Erythroblast (primary cell): ENCODE data around the gene ELOVL6.
A peak's percentile ranks its signal among the peaks of the same experiment; 100 is the strongest.
"Not testable (repeated sequence)": the region's sequence is repeated elsewhere in the genome, so short reads cannot be mapped to it uniquely, and the experiment has no call there.

Source experiments
- DNase-seq, 2 experiments: peaks; one replicate each; lab custom pipeline; 2025; lab: John Stamatoyannopoulos, UW
- GATA1 ChIP-seq: IDR thresholded peaks from 2 replicates; pipeline ENCODE4 v1.6.1; 2011; ENCODE audit warnings: low read depth, mild to moderate bottlenecking, control low read depth, low read length, moderate library complexity
- POLR2A ChIP-seq: IDR thresholded peaks from 2 replicates; pipeline ENCODE4 v1.6.1; 2011; ENCODE audit warnings: mild to moderate bottlenecking, low read length

The ELOVL6 gene

DNA sequence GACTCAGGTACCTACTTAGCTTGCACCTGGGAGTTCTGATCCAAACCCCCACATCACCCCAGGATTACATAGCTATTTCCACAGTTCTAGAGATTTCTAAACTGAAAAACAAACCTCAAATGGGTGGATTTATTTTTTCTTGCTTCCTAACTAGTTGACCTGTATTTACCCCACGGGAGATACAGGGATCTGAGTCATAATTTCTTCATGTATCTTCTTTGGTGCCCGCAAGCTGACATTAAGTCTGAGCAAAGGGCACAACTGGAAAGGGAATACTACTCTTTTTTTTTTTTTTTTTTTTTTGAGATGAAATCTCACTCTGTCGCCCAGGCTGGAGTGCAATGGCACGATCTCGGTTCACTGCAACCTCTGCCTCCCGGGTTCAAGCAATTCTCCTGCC, 10.0 kb upstream of the ELOVL6 start:
- peak in 1 of 2 experiments; percentile 15 for DNase-seq
- TF ChIP-seq GATA1 (no peak), POLR2A (no peak)

DNA sequence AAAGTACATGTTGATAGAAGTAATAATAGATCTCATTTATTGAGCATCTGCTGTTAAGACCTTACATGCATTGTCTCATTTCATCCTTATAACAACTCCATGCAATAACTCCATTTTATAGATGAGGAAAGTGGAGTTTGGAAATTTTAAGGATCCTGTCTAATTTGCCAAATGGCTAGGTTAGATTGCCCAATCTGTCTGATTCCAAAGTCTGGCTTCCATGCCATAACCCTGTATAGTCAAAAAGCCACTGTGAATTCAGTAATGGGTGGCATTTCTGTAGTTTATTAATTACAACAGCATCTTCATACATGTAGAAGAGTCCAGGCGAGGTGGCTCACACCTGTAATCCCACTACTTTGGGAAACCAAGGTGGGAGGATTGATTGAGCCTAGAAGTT, 8.8 kb upstream of the ELOVL6 start:
- DNase-seq = no peak
- TF ChIP-seq GATA1 = no peak
- TF ChIP-seq POLR2A = no peak

DNA sequence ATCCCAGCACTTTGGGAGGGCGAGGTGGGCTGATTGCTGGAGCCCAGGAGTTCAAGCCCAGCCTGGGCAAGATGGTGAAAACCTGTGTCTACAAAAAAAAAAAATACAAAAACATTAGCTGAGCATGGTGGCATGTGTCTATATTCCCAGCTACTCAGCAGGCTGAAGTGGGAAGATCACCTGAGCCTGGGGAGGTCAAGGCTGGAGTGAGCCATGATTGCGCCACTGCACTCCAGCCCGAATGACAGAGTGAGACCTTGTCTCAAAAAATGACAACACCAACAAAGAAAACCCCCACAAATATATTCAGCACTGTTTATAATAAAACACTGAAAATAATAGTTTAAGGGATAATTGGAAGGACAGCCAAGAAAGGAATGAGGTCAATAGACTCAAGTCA, 3.6 kb upstream of the ELOVL6 start:
- DNase-seq = no peak
- TF ChIP-seq POLR2A = no peak
- TF ChIP-seq GATA1 = no peak

DNA sequence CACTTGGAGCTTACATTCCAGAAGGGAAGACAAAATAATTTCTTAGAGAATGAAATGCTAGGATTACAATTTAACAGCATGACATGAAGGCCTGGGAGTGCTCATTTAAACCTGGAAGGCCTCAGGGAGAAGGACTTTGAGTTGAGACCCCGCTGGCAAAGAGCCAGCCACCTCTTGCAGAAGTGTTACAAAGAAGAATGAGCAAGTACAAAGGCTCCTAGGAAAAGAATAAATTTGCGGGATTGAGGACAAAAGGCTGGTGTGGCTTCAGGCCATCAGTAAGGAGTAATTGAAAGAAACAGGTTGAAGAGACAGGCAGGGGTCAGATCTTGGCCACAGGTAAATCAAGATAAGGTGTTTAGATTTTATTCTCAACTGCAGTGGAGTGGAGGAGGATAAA, 3.1 kb upstream of the ELOVL6 start:
- DNase-seq = peak in 1 of 2 experiments; percentile 17
- TF ChIP-seq GATA1 (no peak), POLR2A (no peak)

DNA sequence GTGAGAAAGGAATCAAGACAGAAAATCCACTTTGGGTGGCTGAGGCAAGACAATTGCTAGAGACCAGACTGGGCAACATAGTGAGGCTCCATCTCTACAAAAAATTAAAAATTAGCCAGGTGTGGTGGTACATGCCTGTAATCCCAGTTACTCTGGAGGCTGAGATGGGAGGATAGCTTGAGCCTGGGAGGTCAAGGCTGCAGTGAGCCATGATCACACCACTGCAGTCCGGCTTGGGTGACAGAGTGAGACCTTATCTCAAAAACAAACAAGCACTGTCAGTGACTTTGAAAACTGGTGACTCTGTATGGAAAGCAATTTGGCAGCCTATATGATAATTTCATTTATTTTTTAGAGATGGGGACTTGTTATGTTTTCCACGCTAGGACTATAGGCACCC, 2.3 kb upstream of the ELOVL6 start:
- peak; percentile 59 to 62 for DNase-seq
- TF ChIP-seq GATA1 (no peak), POLR2A (no peak)

DNA sequence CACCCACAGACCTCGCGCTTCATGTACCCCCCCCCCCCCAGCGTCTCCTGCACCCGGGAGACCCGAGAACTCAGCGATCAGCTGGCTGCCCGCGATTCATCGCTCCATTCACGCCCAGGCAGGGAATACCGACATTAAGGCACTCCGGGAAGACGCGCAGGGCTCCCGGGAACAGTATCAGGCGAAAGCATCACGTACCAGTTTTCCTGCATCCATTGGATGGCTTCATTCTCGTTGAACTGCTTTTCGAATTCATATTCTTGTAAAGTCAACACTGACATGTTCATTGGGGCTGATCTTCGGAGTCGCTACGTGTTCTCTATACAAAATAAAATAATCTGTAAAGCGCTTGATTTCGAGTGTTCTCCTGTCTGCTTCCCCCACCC, 373 bp downstream of the ELOVL6 start:
- TF ChIP-seq GATA1 (no peak), POLR2A (no peak)
- no peak for DNase-seq

DNA sequence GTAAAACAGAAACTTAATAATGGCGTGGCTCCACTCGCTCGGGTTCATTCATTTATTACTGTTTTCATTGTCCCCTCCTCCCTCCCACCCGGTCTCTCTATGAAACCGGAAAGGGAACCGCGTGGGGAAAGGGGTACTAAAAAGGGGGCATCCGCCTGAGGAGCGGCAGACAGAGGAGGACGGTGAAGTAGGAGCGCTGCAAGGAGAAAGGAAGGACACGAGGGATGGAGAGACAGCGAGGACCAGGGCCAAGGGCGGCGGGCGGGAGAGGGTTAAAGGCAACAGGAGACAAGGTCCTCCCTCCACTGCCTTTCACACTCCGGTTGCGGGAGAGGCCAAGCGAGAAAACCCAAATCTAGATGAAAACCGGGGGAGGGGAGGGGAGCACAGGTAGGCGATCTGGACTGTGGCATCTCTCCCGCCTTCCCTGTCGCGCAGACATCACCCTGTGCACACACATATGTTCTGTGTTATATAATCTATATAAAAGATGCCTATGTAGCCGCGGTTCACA, 829 bp downstream of the ELOVL6 start:
- DNase-seq = peak; percentile 69 to 70
- TF ChIP-seq GATA1 (no peak), POLR2A (no peak)

DNA sequence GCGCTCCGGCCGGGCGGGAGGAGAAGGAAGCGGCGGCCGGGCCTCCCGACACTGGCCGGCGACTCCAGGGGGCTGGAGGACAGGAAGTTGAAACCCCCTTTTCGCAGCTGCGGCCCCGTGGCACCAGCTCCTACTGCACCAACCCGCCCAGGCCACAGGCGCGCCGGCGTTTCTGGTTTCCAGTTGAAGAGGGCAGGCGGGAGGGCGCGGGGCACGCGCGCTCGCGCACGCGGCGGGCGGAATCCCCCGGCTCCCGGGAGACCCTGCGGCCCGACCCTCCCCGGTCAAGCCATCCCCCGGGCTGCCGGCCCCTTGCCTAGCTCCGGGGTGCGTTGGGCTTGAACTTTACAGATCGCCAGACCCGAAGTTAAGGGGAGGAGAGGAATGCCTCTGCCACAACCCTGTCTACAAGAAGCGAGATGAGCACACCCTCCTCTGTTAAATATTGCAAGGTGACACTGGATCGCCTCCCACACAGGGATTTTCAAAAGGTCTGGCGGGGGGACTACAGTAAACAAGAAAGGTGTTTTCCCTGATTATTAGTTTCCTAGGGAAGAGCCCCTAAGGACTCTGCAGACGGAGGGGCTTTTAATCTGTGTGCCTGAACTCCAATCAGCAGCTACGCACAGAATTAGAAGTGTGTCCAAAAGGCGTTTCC, 1.4 kb downstream of the ELOVL6 start:
- peak; percentile 78 to 84 for DNase-seq
- TF ChIP-seq GATA1 (no peak), POLR2A (no peak)

DNA sequence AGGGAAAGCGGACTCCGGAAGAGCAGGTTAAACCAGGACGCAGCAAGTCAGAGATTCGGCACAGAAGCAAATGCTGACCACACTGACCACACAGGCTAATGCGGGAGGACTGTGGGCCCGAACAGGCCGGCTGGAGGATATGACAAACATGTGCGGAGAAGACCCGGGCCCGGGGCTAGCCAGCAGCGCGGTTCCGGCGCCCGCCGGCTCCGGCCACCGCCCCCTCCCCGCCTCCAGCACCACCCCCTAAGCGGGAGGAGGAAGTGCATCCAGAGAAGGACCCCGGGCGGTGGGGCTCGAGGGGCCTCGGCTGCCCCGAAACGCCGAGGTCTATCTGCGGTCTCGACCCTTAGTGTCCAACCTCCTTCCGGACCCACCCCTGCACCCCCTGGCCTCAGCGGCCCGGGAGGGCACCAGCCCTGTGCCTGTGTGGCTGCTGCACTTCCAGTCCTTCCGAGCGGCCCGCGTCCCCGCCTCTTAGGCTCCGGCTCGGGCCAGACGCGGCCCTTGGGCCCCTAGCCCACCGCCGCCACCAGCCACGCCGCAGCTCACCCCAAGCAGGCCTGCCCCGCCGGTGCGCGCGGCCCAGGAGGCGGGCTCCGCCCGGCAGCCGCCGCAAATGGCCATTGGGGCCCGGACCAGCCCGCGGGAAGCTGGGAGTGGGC, 2.1 kb downstream of the ELOVL6 start:
- DNase-seq = peak; percentile 78 to 84
- TF ChIP-seq POLR2A (peak; percentile 58), GATA1 (no peak)

DNA sequence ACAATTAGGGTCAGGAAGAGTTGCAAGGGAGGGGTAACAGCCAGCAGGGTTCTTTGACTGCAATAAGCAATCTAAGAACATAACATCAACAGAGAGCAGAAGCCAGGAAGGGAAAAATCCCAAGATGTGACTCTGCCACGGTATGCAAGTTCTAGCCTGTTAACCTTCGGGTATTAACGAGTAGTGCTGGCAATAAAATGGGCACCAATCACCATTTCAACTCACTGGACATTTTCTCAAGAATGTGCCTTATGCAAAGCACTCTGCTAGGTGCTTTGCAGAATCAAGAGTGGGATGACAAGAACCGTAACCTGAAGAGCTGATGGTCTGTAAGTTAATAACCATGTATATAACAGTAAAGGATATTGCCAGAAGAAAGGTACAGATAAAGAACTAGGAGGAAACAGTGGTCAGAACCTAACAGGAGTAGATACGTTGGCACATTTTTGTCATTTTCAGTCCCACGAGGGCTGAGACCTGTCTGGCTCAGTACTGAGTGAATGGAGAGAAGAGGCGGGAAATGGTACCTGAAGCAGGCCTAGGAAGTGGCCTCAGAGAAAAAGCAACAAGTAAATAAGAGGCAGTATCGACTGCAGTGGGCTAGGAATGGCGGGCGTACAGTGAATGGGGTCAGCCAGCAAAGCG, 2.7 kb downstream of the ELOVL6 start:
- no peak for TF ChIP-seq POLR2A
- no peak for DNase-seq

DNA sequence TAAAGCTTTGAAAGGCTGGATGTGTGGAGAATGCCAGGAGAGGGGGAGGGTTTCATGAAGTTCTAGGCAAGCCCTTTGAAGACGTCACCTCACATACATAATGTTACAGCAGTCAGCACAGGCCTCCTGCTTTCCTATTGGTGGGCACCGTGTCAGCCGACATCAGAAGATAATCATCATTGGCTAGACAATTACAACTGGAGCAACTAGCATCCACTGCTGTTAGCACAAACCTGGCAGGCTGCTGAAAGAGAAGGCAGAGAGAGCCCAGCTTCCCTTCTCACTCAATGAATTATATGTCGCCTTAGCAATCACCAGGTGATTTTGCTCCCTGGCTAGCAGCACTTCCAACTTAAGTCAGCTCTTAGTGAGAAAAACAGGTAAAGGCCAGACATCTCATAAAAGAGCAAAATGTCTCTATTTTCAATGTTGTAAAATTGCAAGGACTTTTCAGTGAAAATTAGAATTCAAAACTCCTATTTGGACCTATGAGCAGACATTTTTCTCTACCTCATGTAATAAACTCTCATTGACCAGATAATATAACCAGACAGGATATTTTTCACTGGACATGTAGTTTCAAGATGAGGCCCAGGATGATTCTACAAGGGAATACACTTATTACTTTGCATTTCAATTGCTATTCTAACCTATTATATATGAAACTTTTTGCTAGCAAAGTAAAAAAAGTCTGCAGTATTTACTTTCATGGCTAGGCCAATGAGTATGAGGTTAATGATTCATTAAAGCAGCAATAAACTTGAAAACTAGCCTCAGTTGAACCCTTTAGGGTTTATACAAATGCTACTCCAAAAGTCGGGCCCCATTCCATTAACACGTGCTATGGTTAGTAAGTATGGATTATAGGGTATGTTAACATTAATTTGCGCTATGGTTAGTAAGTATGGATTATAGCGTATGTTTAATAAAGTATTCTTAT, 4.3 kb downstream of the ELOVL6 start:
- DNase-seq = peak; percentile 94 to 97
- TF ChIP-seq GATA1 (no peak), POLR2A (peak; percentile 100)

DNA sequence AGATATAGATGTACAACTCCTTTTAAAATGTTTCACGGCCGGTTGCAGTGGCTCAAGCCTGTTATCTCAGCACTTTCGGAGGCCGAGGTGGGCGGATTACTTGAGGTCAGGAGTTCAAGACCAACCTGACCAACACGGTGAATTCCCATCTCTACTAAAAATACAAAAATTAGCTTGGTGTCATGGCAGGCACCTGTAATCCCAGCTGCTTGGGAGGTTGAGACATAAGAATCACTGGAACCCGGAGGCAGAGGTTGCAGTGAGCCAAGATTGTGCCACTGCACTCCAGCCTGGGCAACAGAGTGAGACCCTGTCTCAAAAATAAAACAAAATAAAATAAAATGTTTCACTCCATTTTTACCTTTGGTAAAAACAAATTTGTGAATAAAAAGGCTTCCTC, 5.1 kb downstream of the ELOVL6 start:
- DNase-seq = not testable (repeated sequence)

DNA sequence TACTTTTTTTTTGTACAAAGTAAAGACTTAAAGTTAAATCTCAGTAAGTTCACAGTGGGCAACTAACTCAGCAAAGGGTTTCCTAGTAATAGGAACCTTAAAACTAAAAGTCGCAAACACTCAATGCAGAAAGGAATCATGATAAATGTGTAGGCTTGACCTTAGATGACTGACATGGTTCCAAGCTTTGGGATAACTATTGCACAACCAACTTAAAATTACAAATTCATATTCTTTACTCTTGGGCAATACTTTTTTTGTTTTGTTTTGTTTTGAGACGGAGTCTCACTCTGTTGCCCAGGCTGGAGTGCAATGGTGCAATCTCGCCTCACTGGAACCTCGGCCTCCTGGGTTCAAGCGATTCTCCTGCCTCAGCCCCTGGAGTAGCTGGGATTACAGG, 8.2 kb downstream of the ELOVL6 start:
- no peak for TF ChIP-seq GATA1
- no peak for TF ChIP-seq POLR2A
- DNase-seq = no peak
